ENCODE measurements around the gene DCDC2. TPM values are rescaled to one million over a fixed set of nuclear protein-coding genes. Genes with fewer than 3 reads are reported as not detected.

The DCDC2 gene
- total and polyA plus RNA-seq, 4 donors: 0.51 to 13.0 (median 2.0) TPM

- no peak for TF ChIP-seq REST (IDR thresholded peaks at IDR 0.05)
- TF ChIP-seq HNF4A (conservative IDR thresholded peaks at IDR 0.05): no peak
- TF ChIP-seq RAD21 (IDR thresholded peaks at IDR 0.05): no peak
- TF ChIP-seq TAF1 (conservative IDR thresholded peaks at IDR 0.05): no peak
Observed at GRCh38 chr6:24149836-24150235, 208.0 kb downstream of the DCDC2 start (continued).

DNA sequence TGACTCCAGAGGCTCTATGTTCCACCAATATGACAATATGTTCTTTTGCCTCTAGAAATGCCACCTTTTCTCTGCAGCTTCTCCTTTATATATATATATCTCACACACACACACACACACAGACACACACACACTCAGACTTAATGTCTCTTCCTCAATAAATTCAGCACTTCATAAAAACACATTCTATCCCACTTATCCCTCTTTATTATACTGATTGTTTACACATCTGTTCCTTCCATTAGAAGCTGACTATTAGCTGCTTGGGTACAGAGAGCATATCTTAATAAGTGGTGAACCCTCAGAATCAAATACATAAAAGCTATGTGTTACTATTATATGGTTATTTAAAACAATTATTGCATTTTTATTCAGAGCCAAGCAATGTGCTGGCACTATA lies 208.6 kb downstream of the DCDC2 start:
- Histone ChIP-seq H3K9ac (ENCODE audit: low read depth in 1 of 2, low read length in 2 of 2) (no peak overlapping the region), H3K36me3 (ENCODE audit: control insufficient read depth in 4 of 4, insufficient read depth in 3 of 4, low read depth in 1 of 4, low read length in 3 of 4) (no peaks in the 10 kb centered on the region), H3K27me3 (ENCODE audit: control insufficient read depth in 4 of 4, insufficient read depth in 4 of 4, low read length in 3 of 4) (peaks cover 0 to 2% (median 0%) of the 10 kb centered on the region in 4 donors), H3K4me1 (ENCODE audit: control insufficient read depth in 4 of 4, insufficient read depth in 4 of 4, low read length in 3 of 4) (no peaks in the 10 kb centered on the region), H3K9me3 (ENCODE audit: control insufficient read depth in 4 of 4, low read length in 3 of 4) (no peaks in the 10 kb centered on the region), H3K4me3 (ENCODE audit: low read depth in 1 of 3, low read length in 3 of 3) (no peak overlapping the region), H3K27ac (ENCODE audit: low read depth in 1 of 2, low read length in 2 of 2) (no peak overlapping the region)
- DNase-seq (ENCODE audit: low spot score): no peak
- TF ChIP-seq RXRA (IDR thresholded peaks at IDR 0.05) (no peak), ATF3 (IDR thresholded peaks at IDR 0.05) (no peak), YY1 (IDR thresholded peaks at IDR 0.05) (no peak), GABPA (IDR thresholded peaks at IDR 0.05 in 1 of 2, conservative IDR thresholded peaks at IDR 0.05 in 1 of 2) (no peak), HNF4A (conservative IDR thresholded peaks at IDR 0.05) (no peak), EGR1 (IDR thresholded peaks at IDR 0.05; ENCODE audit: low read depth in 2 of 2) (no peak), ZBTB33 (IDR thresholded peaks at IDR 0.05) (no peak), NR2F2 (IDR thresholded peaks at IDR 0.05) (no peak), JUND (IDR thresholded peaks at IDR 0.05) (no peak), REST (IDR thresholded peaks at IDR 0.05) (no peak), TAF1 (conservative IDR thresholded peaks at IDR 0.05) (no peak), RAD21 (IDR thresholded peaks at IDR 0.05) (no peak), FOXA1 (IDR thresholded peaks at IDR 0.05) (no peak)
- TF ChIP-seq, protein P1, sequence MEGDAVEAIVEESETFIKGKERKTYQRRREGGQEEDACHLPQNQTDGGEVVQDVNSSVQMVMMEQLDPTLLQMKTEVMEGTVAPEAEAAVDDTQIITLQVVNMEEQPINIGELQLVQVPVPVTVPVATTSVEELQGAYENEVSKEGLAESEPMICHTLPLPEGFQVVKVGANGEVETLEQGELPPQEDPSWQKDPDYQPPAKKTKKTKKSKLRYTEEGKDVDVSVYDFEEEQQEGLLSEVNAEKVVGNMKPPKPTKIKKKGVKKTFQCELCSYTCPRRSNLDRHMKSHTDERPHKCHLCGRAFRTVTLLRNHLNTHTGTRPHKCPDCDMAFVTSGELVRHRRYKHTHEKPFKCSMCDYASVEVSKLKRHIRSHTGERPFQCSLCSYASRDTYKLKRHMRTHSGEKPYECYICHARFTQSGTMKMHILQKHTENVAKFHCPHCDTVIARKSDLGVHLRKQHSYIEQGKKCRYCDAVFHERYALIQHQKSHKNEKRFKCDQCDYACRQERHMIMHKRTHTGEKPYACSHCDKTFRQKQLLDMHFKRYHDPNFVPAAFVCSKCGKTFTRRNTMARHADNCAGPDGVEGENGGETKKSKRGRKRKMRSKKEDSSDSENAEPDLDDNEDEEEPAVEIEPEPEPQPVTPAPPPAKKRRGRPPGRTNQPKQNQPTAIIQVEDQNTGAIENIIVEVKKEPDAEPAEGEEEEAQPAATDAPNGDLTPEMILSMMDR (IDR thresholded peaks at IDR 0.05; ENCODE audit: low read depth, low read length, missing input control): no peak

All from liver (tissue), 9 donors.